HepG2 (cell line): Measurements from ENCODE around the gene FMNL2. TPM values are rescaled to one million over a fixed set of nuclear protein-coding genes. Genes with fewer than 3 reads are reported as not detected.

Experiments
- NFATC3 ChIP-seq: sonication (generic); formaldehyde crosslinking; IDR thresholded peaks from 2 replicates; pipeline ENCODE4 v1.5.1; 2020; ENCODE audit warnings: mild to moderate bottlenecking, missing genetic modification reagents
- NKX3-1 ChIP-seq: sonication (generic); formaldehyde crosslinking; IDR thresholded peaks from 2 replicates; pipeline ENCODE4 v1.5.0; 2020; ENCODE audit warnings: missing genetic modification reagents
- NR1H2 ChIP-seq: sonication (generic); formaldehyde crosslinking; IDR thresholded peaks from 2 replicates; pipeline ENCODE4 v1.8.1; 2022; ENCODE audit warnings: low read depth, missing genetic modification reagents, borderline replicate concordance
- SALL2 ChIP-seq: sonication (generic); formaldehyde crosslinking; IDR thresholded peaks from 2 replicates; pipeline ENCODE4 v1.8.1; 2023; ENCODE audit warnings: mild to moderate bottlenecking, missing genetic modification reagents, inconsistent platforms
- SIX1 ChIP-seq: sonication (generic); formaldehyde crosslinking; IDR thresholded peaks from 2 replicates; pipeline ENCODE4 v1.4.0; 2020; ENCODE audit warnings: missing genetic modification reagents, borderline replicate concordance
- TBL1XR1 ChIP-seq: fragments of 150-350 bp; IDR thresholded peaks from 2 replicates; pipeline ENCODE4 v1.6.1; 2014; ENCODE audit warnings: borderline replicate concordance, low read length; ENCODE audit not compliant: partially characterized antibody
- TBP ChIP-seq: sonication (generic); formaldehyde crosslinking; IDR thresholded peaks from 2 replicates; pipeline ENCODE4 v1.5.0; 2020; ENCODE audit warnings: missing genetic modification reagents
- TCF7L2 ChIP-seq: IDR thresholded peaks from 2 replicates; pipeline ENCODE4 v1.6.1; 2011; ENCODE audit warnings: mild to moderate bottlenecking, low read depth, low read length, moderate library complexity
- ZFP36L1 ChIP-seq: sonication (generic); formaldehyde crosslinking; IDR thresholded peaks from 2 replicates; pipeline ENCODE4 v1.8.0; 2022; ENCODE audit warnings: mild to moderate bottlenecking, missing genetic modification reagents, moderate library complexity
- ZNF30 ChIP-seq: sonication (generic); formaldehyde crosslinking; IDR thresholded peaks from 2 replicates; pipeline ENCODE4 v1.5.0; 2020; ENCODE audit warnings: mild to moderate bottlenecking, missing genetic modification reagents
- ZNF326 ChIP-seq: sonication (generic); formaldehyde crosslinking; IDR thresholded peaks from 2 replicates; pipeline ENCODE4 v1.4.0; 2020; ENCODE audit warnings: missing genetic modification reagents, borderline replicate concordance
- ZNF451 ChIP-seq: sonication (generic); formaldehyde crosslinking; IDR thresholded peaks from 2 replicates; pipeline ENCODE4 v1.5.0; 2020; ENCODE audit warnings: mild to moderate bottlenecking, missing genetic modification reagents
- ZNF737 ChIP-seq: sonication (generic); formaldehyde crosslinking; IDR thresholded peaks from 2 replicates; pipeline ENCODE4 v1.5.0; 2020; ENCODE audit warnings: missing genetic modification reagents, mild to moderate bottlenecking, borderline replicate concordance
- ZNF83 ChIP-seq: sonication (generic); formaldehyde crosslinking; IDR thresholded peaks from 2 replicates; pipeline ENCODE4 v1.4.0; 2020; ENCODE audit warnings: missing genetic modification reagents, mild to moderate bottlenecking, borderline replicate concordance
- polyA plus RNA-seq, 8 experiments: library from polyadenylated mRNA; depleted of rRNA in 3 of 8; stranded (reverse) in 7 of 8; unstranded in 1 of 8; fragments of >200 nt; fragmentation: Illumina TruSeq in 4 of 8; extraction: Trizol in 4 of 8; gene quantifications; 2 replicates each; pipeline versions ENCODE4 v1.2.1 to v1.2.3, GENCODE V29; 2011 to 2016; ENCODE audit warnings: low read depth in 4 of 8, missing spikeins in 1 of 8, mixed read lengths in 1 of 8; ENCODE audit not compliant: insufficient read depth in 1 of 8
- total RNA-seq, 5 experiments: library from RNA; depleted of rRNA; stranded (reverse); fragments of >200 nt; fragmentation: Illumina TruSeq; extraction: Trizol; gene quantifications; 2 replicates each; pipeline ENCODE4 v1.2.3, GENCODE V29; 2016; ENCODE audit warnings: low read depth in 1 of 5
- TF ChIP-seq, protein P1 (sequence below): sonication (generic); formaldehyde crosslinking; IDR thresholded peaks from 2 replicates; pipeline ENCODE4 v1.5.0; 2020; ENCODE audit warnings: missing genetic modification reagents, mild to moderate bottlenecking, borderline replicate concordance
- TF ChIP-seq, protein P2 (sequence below): sonication (generic); formaldehyde crosslinking; IDR thresholded peaks from 2 replicates; pipeline ENCODE4 v1.4.0; 2020; ENCODE audit warnings: missing genetic modification reagents, low read depth, mild to moderate bottlenecking, borderline replicate concordance
- TF ChIP-seq, protein P3 (sequence below): sonication (generic); formaldehyde crosslinking; IDR thresholded peaks from 2 replicates; pipeline ENCODE4 v1.5.0; 2020; ENCODE audit warnings: mild to moderate bottlenecking, missing genetic modification reagents, borderline replicate concordance
- TF ChIP-seq, protein P4 (sequence below): sonication (generic); formaldehyde crosslinking; conservative IDR thresholded peaks from 2 replicates; pipeline ENCODE4 v1.8.1; 2023; ENCODE audit warnings: missing genetic modification reagents
- TF ChIP-seq, protein P5 (sequence below): sonication (generic); formaldehyde crosslinking; IDR thresholded peaks from 2 replicates; pipeline ENCODE4 v1.9.0; 2021; ENCODE audit warnings: mild to moderate bottlenecking, missing genetic modification reagents

Gene FMNL2
- total and polyA plus RNA-seq, 2 of the 13 experiments (the other 11 are each of a cell fraction or from before 2014, with no cell fraction given): 66.5 to 67.7 TPM

DNA sequence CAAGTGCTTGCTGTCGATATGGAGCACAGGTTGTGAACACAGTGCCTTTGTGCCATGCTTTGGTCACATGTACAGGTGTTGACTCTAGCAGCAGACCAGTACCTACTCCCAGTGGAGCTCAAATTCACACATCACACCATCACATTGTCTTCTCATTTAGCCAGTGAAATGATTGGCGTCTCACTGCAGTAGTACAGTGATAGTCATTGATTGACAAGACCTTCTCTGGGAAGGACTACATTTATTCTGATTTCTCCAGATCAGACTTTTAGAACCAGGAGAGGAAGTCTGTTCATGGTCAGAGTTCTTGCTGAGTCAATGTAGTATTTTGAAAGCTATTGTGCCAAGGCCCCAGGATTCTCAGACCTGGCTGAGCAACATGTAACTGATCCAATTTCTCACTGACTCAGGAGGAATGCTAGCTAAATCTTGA lies 75.2 kb downstream of the FMNL2 start (continued):
- TF ChIP-seq, protein P1, sequence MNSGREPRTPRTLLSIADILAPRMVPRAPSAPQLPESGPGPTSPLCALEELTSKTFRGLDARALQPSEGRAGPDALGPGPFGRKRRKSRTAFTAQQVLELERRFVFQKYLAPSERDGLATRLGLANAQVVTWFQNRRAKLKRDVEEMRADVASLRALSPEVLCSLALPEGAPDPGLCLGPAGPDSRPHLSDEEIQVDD (CRISPR knock-in tag): no peak
- no peak for TF ChIP-seq ZNF326 (CRISPR knock-in tag)
- no peak for TF ChIP-seq NR1H2 (CRISPR knock-in tag)
- no peak for TF ChIP-seq ZNF30 (CRISPR knock-in tag)
- TF ChIP-seq TBP (CRISPR knock-in tag): no peak
- TF ChIP-seq SALL2 (CRISPR knock-in tag): peak; percentile 72
- peak; percentile 78; the same call in 1 of the 2 replicates for TF ChIP-seq NFATC3 (CRISPR knock-in tag)
- peak; percentile 74; the same call in 1 of the 2 replicates for TF ChIP-seq NKX3-1
- TF ChIP-seq ZNF83 (CRISPR knock-in tag): no peak
- TF ChIP-seq, protein P2, sequence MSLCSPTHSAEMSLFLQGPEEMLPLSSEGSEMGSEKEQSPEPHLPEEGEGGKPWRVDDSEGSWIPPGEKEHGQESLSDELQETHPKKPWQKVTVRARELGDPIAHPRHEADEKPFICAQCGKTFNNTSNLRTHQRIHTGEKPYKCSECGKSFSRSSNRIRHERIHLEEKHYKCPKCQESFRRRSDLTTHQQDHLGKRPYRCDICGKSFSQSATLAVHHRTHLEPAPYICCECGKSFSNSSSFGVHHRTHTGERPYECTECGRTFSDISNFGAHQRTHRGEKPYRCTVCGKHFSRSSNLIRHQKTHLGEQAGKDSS (CRISPR knock-in tag): peak; percentile 98
- TF ChIP-seq, protein P3, sequence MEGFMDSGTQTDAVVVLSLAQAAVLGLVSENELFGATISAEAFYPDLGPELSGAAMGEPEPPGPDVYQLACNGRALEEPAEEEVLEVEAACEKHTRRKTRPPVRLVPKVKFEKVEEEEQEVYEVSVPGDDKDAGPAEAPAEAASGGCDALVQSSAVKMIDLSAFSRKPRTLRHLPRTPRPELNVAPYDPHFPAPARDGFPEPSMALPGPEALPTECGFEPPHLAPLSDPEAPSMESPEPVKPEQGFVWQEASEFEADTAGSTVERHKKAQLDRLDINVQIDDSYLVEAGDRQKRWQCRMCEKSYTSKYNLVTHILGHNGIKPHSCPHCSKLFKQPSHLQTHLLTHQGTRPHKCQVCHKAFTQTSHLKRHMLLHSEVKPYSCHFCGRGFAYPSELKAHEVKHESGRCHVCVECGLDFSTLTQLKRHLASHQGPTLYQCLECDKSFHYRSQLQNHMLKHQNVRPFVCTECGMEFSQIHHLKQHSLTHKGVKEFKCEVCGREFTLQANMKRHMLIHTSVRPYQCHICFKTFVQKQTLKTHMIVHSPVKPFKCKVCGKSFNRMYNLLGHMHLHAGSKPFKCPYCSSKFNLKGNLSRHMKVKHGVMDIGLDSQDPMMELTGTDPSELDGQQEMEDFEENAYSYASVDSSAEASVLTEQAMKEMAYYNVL: peak; percentile 99
- TF ChIP-seq ZFP36L1 (CRISPR knock-in tag): peak; percentile 2; the same call in 1 of the 2 replicates
- TF ChIP-seq ZNF737: no peak
- TF ChIP-seq, protein P4, sequence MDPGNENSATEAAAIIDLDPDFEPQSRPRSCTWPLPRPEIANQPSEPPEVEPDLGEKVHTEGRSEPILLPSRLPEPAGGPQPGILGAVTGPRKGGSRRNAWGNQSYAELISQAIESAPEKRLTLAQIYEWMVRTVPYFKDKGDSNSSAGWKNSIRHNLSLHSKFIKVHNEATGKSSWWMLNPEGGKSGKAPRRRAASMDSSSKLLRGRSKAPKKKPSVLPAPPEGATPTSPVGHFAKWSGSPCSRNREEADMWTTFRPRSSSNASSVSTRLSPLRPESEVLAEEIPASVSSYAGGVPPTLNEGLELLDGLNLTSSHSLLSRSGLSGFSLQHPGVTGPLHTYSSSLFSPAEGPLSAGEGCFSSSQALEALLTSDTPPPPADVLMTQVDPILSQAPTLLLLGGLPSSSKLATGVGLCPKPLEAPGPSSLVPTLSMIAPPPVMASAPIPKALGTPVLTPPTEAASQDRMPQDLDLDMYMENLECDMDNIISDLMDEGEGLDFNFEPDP (CRISPR knock-in tag): 0 out of 2 replicates have a peak, but pooled peaks have one; percentile 82
- TF ChIP-seq TBL1XR1: no peak
- no peak for TF ChIP-seq TCF7L2
- peak; percentile 88; the same call in 1 of the 2 replicates for TF ChIP-seq SIX1
- peak; percentile 90 for TF ChIP-seq ZNF451 (CRISPR knock-in tag)
- TF ChIP-seq, protein P5, sequence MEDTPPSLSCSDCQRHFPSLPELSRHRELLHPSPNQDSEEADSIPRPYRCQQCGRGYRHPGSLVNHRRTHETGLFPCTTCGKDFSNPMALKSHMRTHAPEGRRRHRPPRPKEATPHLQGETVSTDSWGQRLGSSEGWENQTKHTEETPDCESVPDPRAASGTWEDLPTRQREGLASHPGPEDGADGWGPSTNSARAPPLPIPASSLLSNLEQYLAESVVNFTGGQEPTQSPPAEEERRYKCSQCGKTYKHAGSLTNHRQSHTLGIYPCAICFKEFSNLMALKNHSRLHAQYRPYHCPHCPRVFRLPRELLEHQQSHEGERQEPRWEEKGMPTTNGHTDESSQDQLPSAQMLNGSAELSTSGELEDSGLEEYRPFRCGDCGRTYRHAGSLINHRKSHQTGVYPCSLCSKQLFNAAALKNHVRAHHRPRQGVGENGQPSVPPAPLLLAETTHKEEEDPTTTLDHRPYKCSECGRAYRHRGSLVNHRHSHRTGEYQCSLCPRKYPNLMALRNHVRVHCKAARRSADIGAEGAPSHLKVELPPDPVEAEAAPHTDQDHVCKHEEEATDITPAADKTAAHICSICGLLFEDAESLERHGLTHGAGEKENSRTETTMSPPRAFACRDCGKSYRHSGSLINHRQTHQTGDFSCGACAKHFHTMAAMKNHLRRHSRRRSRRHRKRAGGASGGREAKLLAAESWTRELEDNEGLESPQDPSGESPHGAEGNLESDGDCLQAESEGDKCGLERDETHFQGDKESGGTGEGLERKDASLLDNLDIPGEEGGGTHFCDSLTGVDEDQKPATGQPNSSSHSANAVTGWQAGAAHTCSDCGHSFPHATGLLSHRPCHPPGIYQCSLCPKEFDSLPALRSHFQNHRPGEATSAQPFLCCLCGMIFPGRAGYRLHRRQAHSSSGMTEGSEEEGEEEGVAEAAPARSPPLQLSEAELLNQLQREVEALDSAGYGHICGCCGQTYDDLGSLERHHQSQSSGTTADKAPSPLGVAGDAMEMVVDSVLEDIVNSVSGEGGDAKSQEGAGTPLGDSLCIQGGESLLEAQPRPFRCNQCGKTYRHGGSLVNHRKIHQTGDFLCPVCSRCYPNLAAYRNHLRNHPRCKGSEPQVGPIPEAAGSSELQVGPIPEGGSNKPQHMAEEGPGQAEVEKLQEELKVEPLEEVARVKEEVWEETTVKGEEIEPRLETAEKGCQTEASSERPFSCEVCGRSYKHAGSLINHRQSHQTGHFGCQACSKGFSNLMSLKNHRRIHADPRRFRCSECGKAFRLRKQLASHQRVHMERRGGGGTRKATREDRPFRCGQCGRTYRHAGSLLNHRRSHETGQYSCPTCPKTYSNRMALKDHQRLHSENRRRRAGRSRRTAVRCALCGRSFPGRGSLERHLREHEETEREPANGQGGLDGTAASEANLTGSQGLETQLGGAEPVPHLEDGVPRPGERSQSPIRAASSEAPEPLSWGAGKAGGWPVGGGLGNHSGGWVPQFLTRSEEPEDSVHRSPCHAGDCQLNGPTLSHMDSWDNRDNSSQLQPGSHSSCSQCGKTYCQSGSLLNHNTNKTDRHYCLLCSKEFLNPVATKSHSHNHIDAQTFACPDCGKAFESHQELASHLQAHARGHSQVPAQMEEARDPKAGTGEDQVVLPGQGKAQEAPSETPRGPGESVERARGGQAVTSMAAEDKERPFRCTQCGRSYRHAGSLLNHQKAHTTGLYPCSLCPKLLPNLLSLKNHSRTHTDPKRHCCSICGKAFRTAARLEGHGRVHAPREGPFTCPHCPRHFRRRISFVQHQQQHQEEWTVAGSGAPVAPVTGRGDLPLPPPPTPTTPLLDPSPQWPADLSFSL (CRISPR knock-in tag): peak; percentile 78; the same call in 1 of the 2 replicates
